Naive thymus-derived CD8-positive, alpha-beta T cell (primary cell): ENCODE measurements around the gene MAP3K2. TPM values are rescaled to one million over a fixed set of nuclear protein-coding genes. Genes with fewer than 3 reads are reported as not detected.

ENCODE experiments used
- ATAC-seq, 2 donors: fragments of 150-1000 bp; cut with Tn5 transposase in 1 of 2; sonication (Bioruptor Pico), chemical (Tn5 transposase) in 1 of 2; 1 replicate in 1 of 2; 2 replicates in 1 of 2; pipeline ENCODE4 v1.10.0; 2021; ENCODE audit warnings: mild to moderate bottlenecking in 2 of 2, moderate library complexity in 2 of 2
- POLR2A ChIA-PET: fragments of 350-600 bp; sonication (Branson Sonifier 250); formaldehyde crosslinking; loops from one replicate; lab custom pipeline; 2021; ENCODE audit warnings: antibody characterized with exemption; lab: Charles Lee
- DNase-seq, 10 donors: peaks; one replicate each; pipeline versions ENCODE4 v3.0.0 to v3.0.0-alpha.2; 2020 to 2022
- H3K27ac Mint-ChIP-seq, 10 donors: one replicate each; pipeline ENCODE4 v1.8.0; 2020 to 2022; ENCODE audit warnings: mild to moderate bottlenecking in 10 of 10, mixed read lengths in 10 of 10, moderate library complexity in 4 of 10, inconsistent platforms in 1 of 10
- H3K27me3 Mint-ChIP-seq, 5 donors: one replicate each; pipeline ENCODE4 v1.8.0; 2021 to 2022; ENCODE audit warnings: mixed read lengths in 5 of 5
- H3K36me3 Mint-ChIP-seq, 3 donors: one replicate each; pipeline ENCODE4 v1.8.0; 2020 to 2022; ENCODE audit warnings: mixed read lengths in 3 of 3, mild to moderate bottlenecking in 2 of 3, inconsistent platforms in 1 of 3
- H3K4me1 Mint-ChIP-seq, 4 donors: one replicate each; pipeline ENCODE4 v1.8.0; 2021 to 2022; ENCODE audit warnings: mixed read lengths in 4 of 4
- H3K4me3 Mint-ChIP-seq, 10 donors: one replicate each; pipeline ENCODE4 v1.8.0; 2020 to 2022; ENCODE audit warnings: mild to moderate bottlenecking in 10 of 10, mixed read lengths in 10 of 10, moderate library complexity in 6 of 10, inconsistent platforms in 1 of 10
- H3K9me3 Mint-ChIP-seq, 9 donors: one replicate each; pipeline ENCODE4 v1.8.0; 2020 to 2022; ENCODE audit warnings: mixed read lengths in 9 of 9, mild to moderate bottlenecking in 3 of 9, inconsistent platforms in 1 of 9, moderate library complexity in 1 of 9
- polyA plus RNA-seq, 3 donors: library from polyadenylated mRNA; unstranded; fragments of 300-500 nt; fragmentation: Illumina TruSeq; gene quantifications; one replicate each; pipeline ENCODE4 v1.2.3, GENCODE V29; 2021
- total RNA-seq, 8 experiments: library from RNA in 2 of 8; stranded (reverse) in 2 of 8; gene quantifications; one replicate each; pipeline ENCODE4 v1.2.3 and lab custom pipeline; 2021 to 2026

The MAP3K2 gene, protein sequence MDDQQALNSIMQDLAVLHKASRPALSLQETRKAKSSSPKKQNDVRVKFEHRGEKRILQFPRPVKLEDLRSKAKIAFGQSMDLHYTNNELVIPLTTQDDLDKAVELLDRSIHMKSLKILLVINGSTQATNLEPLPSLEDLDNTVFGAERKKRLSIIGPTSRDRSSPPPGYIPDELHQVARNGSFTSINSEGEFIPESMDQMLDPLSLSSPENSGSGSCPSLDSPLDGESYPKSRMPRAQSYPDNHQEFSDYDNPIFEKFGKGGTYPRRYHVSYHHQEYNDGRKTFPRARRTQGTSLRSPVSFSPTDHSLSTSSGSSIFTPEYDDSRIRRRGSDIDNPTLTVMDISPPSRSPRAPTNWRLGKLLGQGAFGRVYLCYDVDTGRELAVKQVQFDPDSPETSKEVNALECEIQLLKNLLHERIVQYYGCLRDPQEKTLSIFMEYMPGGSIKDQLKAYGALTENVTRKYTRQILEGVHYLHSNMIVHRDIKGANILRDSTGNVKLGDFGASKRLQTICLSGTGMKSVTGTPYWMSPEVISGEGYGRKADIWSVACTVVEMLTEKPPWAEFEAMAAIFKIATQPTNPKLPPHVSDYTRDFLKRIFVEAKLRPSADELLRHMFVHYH
- 10 to 100 TPM; 75.0 to 80.6 TPM for total RNA-seq
- 10 to 100 TPM; 36.0 to 51.9 (median 40.8) TPM for polyA plus RNA-seq
- 154 to 294 (median 218) reads per million in 6 experiments for total RNA-seq (lab: John Stamatoyannopoulos, UW)

DNA sequence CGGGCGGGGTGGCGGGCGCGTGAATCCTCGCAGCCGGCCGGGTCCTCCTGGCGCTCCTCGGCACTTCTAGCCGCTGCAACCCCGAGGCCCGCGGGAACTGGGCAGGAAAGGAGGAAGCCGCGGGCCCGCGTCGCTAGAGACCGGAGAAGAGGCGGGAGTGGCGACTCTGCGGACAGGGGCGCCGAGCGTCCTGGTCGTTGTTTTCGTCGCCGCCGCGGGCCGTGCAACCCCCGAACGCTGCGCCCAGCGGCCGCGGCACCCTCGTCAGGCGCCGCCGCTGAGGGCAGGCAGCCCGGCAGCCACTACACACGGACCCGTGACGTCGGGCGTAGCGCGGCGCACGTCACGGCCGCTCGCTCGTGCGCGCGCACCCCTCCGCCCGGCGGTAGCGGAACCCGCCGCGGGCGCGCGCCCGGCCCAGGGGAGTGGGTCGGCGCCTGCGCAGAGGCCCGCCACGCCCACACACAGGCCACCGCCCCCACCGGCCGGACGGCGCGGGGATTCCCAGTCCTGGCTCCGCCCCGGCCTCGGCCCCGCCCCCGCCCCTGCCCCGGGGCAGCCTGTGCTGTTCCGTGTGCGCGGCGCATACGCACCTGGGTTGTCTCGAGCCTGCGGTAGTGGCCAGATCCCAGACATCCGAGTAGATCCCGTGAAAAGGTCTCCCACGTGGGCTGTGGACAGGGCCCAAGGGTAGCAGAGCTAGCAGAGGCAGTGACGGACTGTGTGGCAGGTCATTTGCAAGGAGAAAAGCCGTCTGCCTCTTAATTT, at the start of gene MAP3K2:
Gene MAP3K2, minus strand, starts transcription at position 321 of the 768 bp plus-strand sequence. CDS start 44,846 bp downstream, outside the sequence.
- H3K36me3 Mint-ChIP-seq, result peaks cover 0 to 8% (median 6%) of the 10 kb centered on the region in 3 donors
- H3K9me3 Mint-ChIP-seq, result peaks cover 0 to 2% (median 0%) of the 10 kb centered on the region in 9 donors
- no peaks in the 10 kb centered on the region for H3K27me3 Mint-ChIP-seq
- POLR2A ChIA-PET, result interaction anchor here (0.6 to 1.5 kb wide), 12 partner anchors 9 to 140 kb away, joined by 3 to 13 read pairs (median 4); partner anchors contain the start of genes ERCC3 and IWS1
- peak; percentile 78 for ATAC-seq
- peaks cover 38 to 77% (median 65%) of the 10 kb centered on the region in 4 donors for H3K4me1 Mint-ChIP-seq
- peak within 1 kb of the TSS; percentile 98 to 100 (median 99) for H3K27ac Mint-ChIP-seq
- peak; percentile 85 to 100 (median 94) for DNase-seq
- H3K4me3 Mint-ChIP-seq, result peak within 1 kb of the TSS; percentile 86 to 95 (median 91)

DNA sequence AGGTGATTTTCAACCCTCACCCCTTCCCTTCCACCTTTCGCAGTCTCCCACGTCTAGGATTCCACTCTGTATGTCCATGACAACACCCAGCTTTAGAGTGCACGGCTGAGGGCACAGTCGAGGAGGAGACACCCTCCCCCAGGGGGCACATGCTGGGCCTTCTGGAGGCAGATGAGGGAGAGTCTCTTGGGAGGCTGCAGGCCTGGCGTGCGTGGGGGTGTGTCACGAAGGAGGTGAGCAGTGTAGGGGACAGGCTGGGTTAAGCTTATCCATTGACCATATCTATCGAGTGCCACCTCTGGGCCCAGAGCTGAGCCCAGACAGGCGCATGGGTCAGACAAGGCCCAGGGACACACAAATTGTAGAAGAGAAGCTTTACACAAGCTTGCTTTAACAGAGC, 49.3 kb upstream of the MAP3K2 start:
- Mint-ChIP-seq H3K36me3 (peaks cover 0 to 9% (median 6%) of the 10 kb centered on the region in 3 donors), H3K27me3 (no peaks in the 10 kb centered on the region), H3K4me3 (no peak overlapping the region), H3K9me3 (peaks cover 0 to 26% (median 8%) of the 10 kb centered on the region in 9 donors), H3K27ac (no peak overlapping the region), H3K4me1 (no peaks in the 10 kb centered on the region)
- DNase-seq (no peak), ATAC-seq (no peak)
- POLR2A ChIA-PET, result no interaction called here

DNA sequence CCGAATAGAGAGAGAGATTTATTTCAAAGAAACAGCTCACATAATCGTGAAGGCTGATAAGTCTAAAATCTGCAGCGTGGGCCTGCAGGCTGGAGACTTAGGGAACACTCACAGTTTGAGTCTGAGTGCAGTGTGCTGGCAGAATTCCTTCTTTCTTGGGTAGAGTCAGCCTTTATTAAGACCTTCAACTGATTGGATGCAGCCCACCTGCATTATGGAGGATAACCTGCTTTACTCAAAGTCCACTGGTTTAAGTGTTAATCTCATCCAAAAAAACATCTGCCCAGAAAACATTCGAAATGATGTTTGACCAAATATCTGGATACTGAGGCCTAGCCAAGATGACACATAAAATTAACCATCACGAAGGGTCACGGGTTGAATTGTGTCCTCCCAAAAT, 46.7 kb upstream of the MAP3K2 start:
- no peak for ATAC-seq
- Mint-ChIP-seq H3K27ac (no peak overlapping the region), H3K9me3 (peaks cover 0 to 10% (median 0%) of the 10 kb centered on the region in 9 donors), H3K4me3 (no peak overlapping the region), H3K36me3 (peaks cover 0 to 3% (median 0%) of the 10 kb centered on the region in 3 donors), H3K4me1 (no peaks in the 10 kb centered on the region), H3K27me3 (no peaks in the 10 kb centered on the region)
- DNase-seq, result no peak
- POLR2A ChIA-PET, result no interaction called here

DNA sequence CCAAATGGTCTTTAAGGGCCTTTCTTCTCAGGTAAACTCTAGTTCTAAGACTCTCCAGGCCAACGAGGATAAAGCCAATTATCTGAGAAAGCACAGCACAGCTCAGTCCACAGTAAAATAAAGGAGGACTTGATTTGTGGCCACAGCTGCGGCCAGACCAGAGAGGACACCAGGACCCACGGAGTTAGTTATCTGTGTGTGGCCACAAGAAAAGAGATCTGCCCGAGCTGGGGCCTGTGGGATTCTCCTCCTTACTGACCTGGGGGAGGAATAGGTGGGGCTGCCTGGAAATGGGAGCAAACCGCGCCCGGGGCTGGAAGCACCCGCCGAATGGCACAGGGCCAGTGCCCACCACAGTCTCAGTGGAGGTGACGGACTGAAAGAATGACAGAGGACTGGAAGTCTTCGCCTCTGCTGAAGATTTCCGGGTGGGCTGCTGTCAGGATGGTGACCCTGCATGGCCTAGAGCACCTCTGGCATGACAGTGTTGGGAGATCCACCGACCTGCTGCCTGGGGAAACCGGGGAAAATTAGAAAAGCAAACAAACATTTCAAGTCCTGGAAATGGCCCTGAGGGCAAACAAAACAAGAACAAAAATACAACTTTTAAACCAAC, 43.7 kb upstream of the MAP3K2 start:
- H3K36me3 Mint-ChIP-seq, result peaks cover 0 to 3% (median 0%) of the 10 kb centered on the region in 3 donors
- POLR2A ChIA-PET, result no interaction called here
- no peak overlapping the region for H3K27ac Mint-ChIP-seq
- H3K9me3 Mint-ChIP-seq, result no peaks in the 10 kb centered on the region
- ATAC-seq (no peak), DNase-seq (peak in 1 of 10 donors; percentile 8)
- no peaks in the 10 kb centered on the region for H3K4me1 Mint-ChIP-seq
- no peak overlapping the region for H3K4me3 Mint-ChIP-seq
- no peaks in the 10 kb centered on the region for H3K27me3 Mint-ChIP-seq

DNA sequence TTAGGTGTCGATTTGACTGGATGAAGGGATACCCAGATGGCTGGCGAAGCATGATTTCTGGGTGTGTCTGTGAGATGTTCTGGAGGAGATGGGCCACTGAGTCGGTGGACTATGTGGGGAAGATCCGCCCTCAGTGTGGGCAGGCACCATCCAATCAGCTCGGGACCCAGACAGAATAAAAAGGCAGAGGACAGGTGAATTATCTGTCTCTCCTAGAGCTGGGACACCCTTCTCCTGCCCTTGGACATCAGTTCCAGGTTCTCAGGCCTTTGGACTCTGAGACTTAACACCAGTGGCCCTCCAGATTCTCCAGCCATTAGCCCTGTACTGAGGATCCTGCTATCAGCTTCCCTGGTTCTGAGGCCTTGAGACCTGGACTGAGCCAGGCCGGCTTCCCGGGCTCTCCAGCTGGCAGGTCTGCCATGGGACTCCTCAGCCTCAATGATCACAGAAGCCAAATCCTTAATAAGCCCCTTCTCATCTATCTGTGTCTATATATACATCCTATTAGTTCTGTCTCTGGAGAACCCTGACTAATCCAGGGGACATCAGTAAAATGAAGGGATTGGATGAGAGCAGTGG, 42.2 kb upstream of the MAP3K2 start:
- peaks cover 8 to 15% (median 10%) of the 10 kb centered on the region in 5 donors for H3K27me3 Mint-ChIP-seq
- DNase-seq, result no peak
- no peak overlapping the region for H3K4me3 Mint-ChIP-seq
- no peak for ATAC-seq
- POLR2A ChIA-PET, result no interaction called here
- no peaks in the 10 kb centered on the region for H3K9me3 Mint-ChIP-seq
- H3K27ac Mint-ChIP-seq, result no peak overlapping the region
- H3K4me1 Mint-ChIP-seq, result no peaks in the 10 kb centered on the region
- H3K36me3 Mint-ChIP-seq, result peaks cover 0 to 8% (median 0%) of the 10 kb centered on the region in 3 donors

DNA sequence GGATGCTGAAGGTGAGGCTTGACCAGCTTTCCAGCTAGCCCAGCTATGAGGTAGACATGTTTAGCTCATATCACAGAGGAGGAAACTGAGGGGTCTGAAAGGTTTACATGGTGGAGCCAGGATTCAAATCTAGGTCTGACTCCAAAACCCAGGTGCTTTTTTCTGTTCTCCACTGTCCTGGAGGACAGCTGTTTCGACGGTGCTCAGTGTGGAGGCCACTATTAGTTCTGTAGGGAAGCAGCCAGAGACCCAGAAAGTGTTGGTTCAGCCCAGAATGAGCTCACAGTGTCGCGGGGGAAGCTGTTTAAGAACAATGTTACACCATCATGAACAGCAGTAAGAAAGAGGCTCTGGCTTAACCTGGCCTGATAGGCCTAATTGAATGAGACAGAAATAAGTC, 41.5 kb upstream of the MAP3K2 start:
- H3K4me1 Mint-ChIP-seq, result no peaks in the 10 kb centered on the region
- no peak for DNase-seq
- no peaks in the 10 kb centered on the region for H3K9me3 Mint-ChIP-seq
- H3K36me3 Mint-ChIP-seq, result peaks cover 0 to 8% (median 0%) of the 10 kb centered on the region in 3 donors
- POLR2A ChIA-PET, result no interaction called here
- H3K4me3 Mint-ChIP-seq, result no peak overlapping the region
- no peak for ATAC-seq
- H3K27ac Mint-ChIP-seq, result peak overlapping the region in 2 of 10 donors; percentile 35 to 51
- H3K27me3 Mint-ChIP-seq, result peaks cover 8 to 18% (median 10%) of the 10 kb centered on the region in 5 donors

DNA sequence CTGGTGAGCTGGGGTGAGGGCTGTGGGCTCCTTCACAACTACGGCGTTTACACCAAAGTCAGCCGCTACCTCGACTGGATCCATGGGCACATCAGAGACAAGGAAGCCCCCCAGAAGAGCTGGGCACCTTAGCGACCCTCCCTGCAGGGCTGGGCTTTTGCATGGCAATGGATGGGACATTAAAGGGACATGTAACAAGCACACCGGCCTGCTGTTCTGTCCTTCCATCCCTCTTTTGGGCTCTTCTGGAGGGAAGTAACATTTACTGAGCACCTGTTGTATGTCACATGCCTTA, 41.0 kb upstream of the MAP3K2 start:
- H3K4me3 Mint-ChIP-seq, result no peak overlapping the region
- H3K9me3 Mint-ChIP-seq, result no peaks in the 10 kb centered on the region
- peaks cover 11 to 23% (median 14%) of the 10 kb centered on the region in 5 donors for H3K27me3 Mint-ChIP-seq
- peaks cover 0 to 5% (median 3%) of the 10 kb centered on the region in 4 donors for H3K4me1 Mint-ChIP-seq
- POLR2A ChIA-PET, result no interaction called here
- DNase-seq, result no peak
- H3K36me3 Mint-ChIP-seq, result peaks cover 0 to 8% (median 0%) of the 10 kb centered on the region in 3 donors
- no peak for ATAC-seq
- no peak overlapping the region for H3K27ac Mint-ChIP-seq

DNA sequence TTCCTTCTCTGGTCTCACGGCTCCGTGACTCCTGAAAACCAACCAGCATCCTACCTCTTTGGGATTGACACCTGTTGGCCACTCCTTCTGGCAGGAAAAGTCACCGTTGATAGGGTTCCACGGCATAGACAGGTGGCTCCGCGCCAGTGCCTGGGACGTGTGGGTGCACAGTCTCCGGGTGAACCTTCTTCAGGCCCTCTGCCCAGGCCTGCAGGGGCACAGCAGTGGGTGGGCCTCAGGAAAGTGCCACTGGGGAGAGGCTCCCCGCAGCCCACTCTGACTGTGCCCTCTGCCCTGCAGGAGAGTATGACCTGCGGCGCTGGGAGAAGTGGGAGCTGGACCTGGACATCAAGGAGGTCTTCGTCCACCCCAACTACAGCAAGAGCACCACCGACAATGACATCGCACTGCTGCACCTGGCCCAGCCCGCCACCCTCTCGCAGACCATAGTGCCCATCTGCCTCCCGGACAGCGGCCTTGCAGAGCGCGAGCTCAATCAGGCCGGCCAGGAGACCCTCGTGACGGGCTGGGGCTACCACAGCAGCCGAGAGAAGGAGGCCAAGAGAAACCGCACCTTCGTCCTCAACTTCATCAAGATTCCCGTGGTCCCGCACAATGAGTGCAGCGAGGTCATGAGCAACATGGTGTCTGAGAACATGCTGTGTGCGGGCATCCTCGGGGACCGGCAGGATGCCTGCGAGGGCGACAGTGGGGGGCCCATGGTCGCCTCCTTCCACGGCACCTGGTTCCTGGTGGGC, 40.5 kb upstream of the MAP3K2 start:
- no peaks in the 10 kb centered on the region for H3K9me3 Mint-ChIP-seq
- H3K36me3 Mint-ChIP-seq, result peaks cover 0 to 8% (median 0%) of the 10 kb centered on the region in 3 donors
- H3K27ac Mint-ChIP-seq, result no peak overlapping the region
- ATAC-seq, result no peak
- POLR2A ChIA-PET, result no interaction called here
- peaks cover 2 to 10% (median 5%) of the 10 kb centered on the region in 4 donors for H3K4me1 Mint-ChIP-seq
- H3K4me3 Mint-ChIP-seq, result no peak overlapping the region
- DNase-seq, result no peak
- peaks cover 12 to 28% (median 17%) of the 10 kb centered on the region in 5 donors for H3K27me3 Mint-ChIP-seq

DNA sequence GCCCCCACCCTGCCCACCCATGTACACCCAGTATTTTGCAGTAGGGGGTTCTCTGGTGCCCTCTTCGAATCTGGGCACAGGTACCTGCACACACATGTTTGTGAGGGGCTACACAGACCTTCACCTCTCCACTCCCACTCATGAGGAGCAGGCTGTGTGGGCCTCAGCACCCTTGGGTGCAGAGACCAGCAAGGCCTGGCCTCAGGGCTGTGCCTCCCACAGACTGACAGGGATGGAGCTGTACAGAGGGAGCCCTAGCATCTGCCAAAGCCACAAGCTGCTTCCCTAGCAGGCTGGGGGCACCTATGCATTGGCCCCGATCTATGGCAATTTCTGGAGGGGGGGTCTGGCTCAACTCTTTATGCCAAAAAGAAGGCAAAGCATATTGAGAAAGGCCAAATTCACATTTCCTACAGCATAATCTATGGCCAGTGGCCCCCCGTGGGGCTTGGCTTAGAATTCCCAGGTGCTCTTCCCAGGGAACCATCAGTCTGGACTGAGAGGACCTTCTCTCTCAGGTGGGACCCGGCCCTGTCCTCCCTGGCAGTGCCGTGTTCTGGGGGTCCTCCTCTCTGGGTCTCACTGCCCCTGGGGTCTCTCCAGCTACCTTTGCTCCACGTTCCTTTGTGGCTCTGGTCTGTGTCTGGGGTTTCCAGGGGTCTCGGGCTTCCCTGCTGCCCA, 39.7 kb upstream of the MAP3K2 start:
- H3K9me3 Mint-ChIP-seq, result no peaks in the 10 kb centered on the region
- POLR2A ChIA-PET, result interaction anchor here (1.0 kb wide), 1 partner anchor 10 kb away, joined by 3 read pairs; the partner anchor contains the start of gene PROC
- H3K4me1 Mint-ChIP-seq, result peaks cover 2 to 16% (median 7%) of the 10 kb centered on the region in 4 donors

DNA sequence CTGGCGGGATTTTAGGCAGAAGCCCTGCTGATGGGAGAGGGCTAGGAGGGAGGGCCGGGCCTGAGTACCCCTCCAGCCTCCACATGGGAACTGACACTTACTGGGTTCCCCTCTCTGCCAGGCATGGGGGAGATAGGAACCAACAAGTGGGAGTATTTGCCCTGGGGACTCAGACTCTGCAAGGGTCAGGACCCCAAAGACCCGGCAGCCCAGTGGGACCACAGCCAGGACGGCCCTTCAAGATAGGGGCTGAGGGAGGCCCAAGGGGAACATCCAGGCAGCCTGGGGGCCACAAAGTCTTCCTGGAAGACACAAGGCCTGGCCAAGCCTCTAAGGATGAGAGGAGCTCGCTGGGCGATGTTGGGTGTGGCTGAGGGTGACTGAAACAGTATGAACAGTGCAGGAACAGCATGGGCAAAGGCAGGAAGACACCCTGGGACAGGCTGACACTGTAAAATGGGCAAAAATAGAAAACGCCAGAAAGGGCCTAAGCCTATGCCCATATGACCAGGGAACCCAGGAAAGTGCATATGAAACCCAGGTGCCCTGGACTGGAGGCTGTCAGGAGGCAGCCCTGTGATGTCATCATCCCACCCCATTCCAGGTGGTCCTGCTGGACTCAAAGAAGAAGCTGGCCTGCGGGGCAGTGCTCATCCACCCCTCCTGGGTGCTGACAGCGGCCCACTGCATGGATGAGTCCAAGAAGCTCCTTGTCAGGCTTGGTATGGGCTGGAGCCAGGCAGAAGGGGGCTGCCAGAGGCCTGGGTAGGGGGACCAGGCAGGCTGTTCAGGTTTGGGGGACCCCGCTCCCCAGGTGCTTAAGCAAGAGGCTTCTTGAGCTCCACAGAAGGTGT, 39.0 kb upstream of the MAP3K2 start:
- no peaks in the 10 kb centered on the region for H3K9me3 Mint-ChIP-seq
- DNase-seq (no peak), ATAC-seq (no peak)
- peaks cover 12 to 39% (median 24%) of the 10 kb centered on the region in 5 donors for H3K27me3 Mint-ChIP-seq
- H3K4me3 Mint-ChIP-seq, result no peak overlapping the region
- peaks cover 2 to 16% (median 9%) of the 10 kb centered on the region in 4 donors for H3K4me1 Mint-ChIP-seq
- H3K36me3 Mint-ChIP-seq, result peaks cover 0 to 5% (median 0%) of the 10 kb centered on the region in 3 donors
- POLR2A ChIA-PET, result interaction anchor here (1.0 kb wide), 1 partner anchor 9 kb away, joined by 3 read pairs; the partner anchor contains the start of gene PROC
- H3K27ac Mint-ChIP-seq, result no peak overlapping the region

More for the DNA sequence above, 39.7 kb upstream of the MAP3K2 start:
- H3K27ac Mint-ChIP-seq, result no peak overlapping the region
- ATAC-seq, result no peak
- no peak overlapping the region for H3K4me3 Mint-ChIP-seq
- peaks cover 12 to 32% (median 17%) of the 10 kb centered on the region in 5 donors for H3K27me3 Mint-ChIP-seq
- peaks cover 0 to 8% (median 0%) of the 10 kb centered on the region in 3 donors for H3K36me3 Mint-ChIP-seq
- DNase-seq, result no peak
